IMR-90 (cell line): ENCODE results near the gene CLDN19. TPM values are rescaled to one million over a fixed set of nuclear protein-coding genes. Genes with fewer than 3 reads are reported as not detected.

Experiments
- ATAC-seq: fragments of 200-7000 bp; cut with Tn5 transposase; 2 replicates; pipeline ENCODE4 v1.9.1; 2020; ENCODE audit warnings: low read depth, mild to moderate bottlenecking, moderate library complexity
- BruUV-seq: library from RNA; stranded (reverse); fragments of 400-500 nt; replicated peaks from 2 replicates; lab custom pipeline; 2021; lab: Mats Ljungman, UMichigan
- CTCF ChIA-PET: fragments of 300-600 bp; formaldehyde crosslinking; extraction: SDS; loops from one replicate; lab custom pipeline; 2021; ENCODE audit warnings: antibody characterized with exemption; lab: Yijun Ruan, JAX
- POLR2A ChIA-PET: fragments of 300-600 bp; sonication (Branson Sonifier 250); formaldehyde crosslinking; loops from one replicate; lab custom pipeline; 2022; ENCODE audit warnings: antibody characterized with exemption; ENCODE audit not compliant: unreplicated experiment; lab: Charles Lee
- DNase-seq: peaks from one replicate; pipeline ENCODE4 v3.0.0; 2013
- H2AFZ ChIP-seq: replicated peaks from 2 replicates; pipeline ENCODE3; 2013; ENCODE audit warnings: low read length, mild to moderate bottlenecking; ENCODE audit not compliant: poor library complexity
- H2AK5ac ChIP-seq: 2 replicates; pipeline ENCODE4 v1.6.1; 2013; ENCODE audit warnings: low read depth, low read length, inconsistent platforms
- H2AK9ac ChIP-seq: replicated peaks from 2 replicates; pipeline ENCODE3; 2013; ENCODE audit warnings: mild to moderate bottlenecking, low read depth, low read length, moderate library complexity; ENCODE audit not compliant: poor library complexity
- H2BK120ac ChIP-seq: 2 replicates; pipeline ENCODE4 v1.6.1; 2013; ENCODE audit warnings: low read depth, low read length, inconsistent platforms
- H2BK15ac ChIP-seq: 3 replicates; pipeline ENCODE4 v1.6.1; 2013; ENCODE audit warnings: low read depth, low read length, inconsistent platforms
- H2BK20ac ChIP-seq: 2 replicates; pipeline ENCODE4 v1.6.1; 2013; ENCODE audit warnings: low read depth, mild to moderate bottlenecking, inconsistent platforms, low read length, moderate library complexity
- H2BK5ac ChIP-seq: 2 replicates; pipeline ENCODE4 v1.6.1; 2013; ENCODE audit warnings: mild to moderate bottlenecking, low read depth, low read length, inconsistent platforms; ENCODE audit not compliant: poor library complexity, severe bottlenecking
- H3K14ac ChIP-seq: replicated peaks from 2 replicates; pipeline ENCODE4 v1.6.1; 2013; ENCODE audit warnings: low read depth, low read length, inconsistent platforms
- H3K18ac ChIP-seq: 2 replicates; pipeline ENCODE4 v1.6.1; 2013; ENCODE audit warnings: low read depth, low read length, control low read depth
- H3K23ac ChIP-seq: 2 replicates; pipeline ENCODE4 v1.6.1; 2013; ENCODE audit warnings: low read depth, low read length, inconsistent platforms
- H3K27ac ChIP-seq: 2 replicates; pipeline ENCODE4 v1.5.1; 2013; ENCODE audit warnings: mild to moderate bottlenecking, control low read depth, low read length; ENCODE audit not compliant: insufficient read depth
- H3K27me3 ChIP-seq: 2 replicates; pipeline ENCODE4 v1.6.1; 2013; ENCODE audit warnings: low read length; ENCODE audit not compliant: control insufficient read depth, insufficient read depth
- H3K36me3 ChIP-seq: 2 replicates; pipeline ENCODE4 v1.6.1; 2013; ENCODE audit warnings: low read length, mixed read lengths; ENCODE audit not compliant: control insufficient read depth, insufficient read depth
- H3K4ac ChIP-seq: 2 replicates; pipeline ENCODE4 v1.6.1; 2013; ENCODE audit warnings: low read depth, low read length, inconsistent platforms
- H3K4me1 ChIP-seq: 2 replicates; pipeline ENCODE4 v1.6.1; 2013; ENCODE audit warnings: low read length, mixed read lengths; ENCODE audit not compliant: control insufficient read depth, insufficient read depth
- H3K4me2 ChIP-seq: 2 replicates; pipeline ENCODE4 v1.6.1; 2013; ENCODE audit warnings: low read depth, mild to moderate bottlenecking, control low read depth, low read length, moderate library complexity
- H3K4me3 ChIP-seq: 2 replicates; pipeline ENCODE4 v1.5.1; 2013; ENCODE audit warnings: low read depth, mild to moderate bottlenecking, control low read depth, low read length, moderate library complexity; ENCODE audit not compliant: insufficient read depth
- H3K56ac ChIP-seq: 2 replicates; pipeline ENCODE4 v1.6.1; 2013; ENCODE audit warnings: low read length, inconsistent platforms; ENCODE audit not compliant: insufficient read depth; ENCODE audit errors: extremely low read depth
- H3K79me1 ChIP-seq, 2 experiments: 2 replicates each; pipeline ENCODE4 v1.6.1; 2013; ENCODE audit warnings: low read length in 2 of 2, inconsistent platforms in 1 of 2, low read depth in 1 of 2
- H3K9ac ChIP-seq: 2 replicates; pipeline ENCODE4 v1.6.1; 2013; ENCODE audit warnings: low read depth, low read length, control low read depth
- H3K9me1 ChIP-seq: 2 replicates; pipeline ENCODE4 v1.6.1; 2013; ENCODE audit warnings: low read length, inconsistent platforms; ENCODE audit not compliant: insufficient read depth
- H3K9me3 ChIP-seq: 2 replicates; pipeline ENCODE4 v1.6.1; 2013; ENCODE audit warnings: low read length; ENCODE audit not compliant: control insufficient read depth, insufficient read depth
- H4K20me1 ChIP-seq: 2 replicates; pipeline ENCODE4 v1.6.1; 2013; ENCODE audit warnings: low read length, inconsistent platforms; ENCODE audit not compliant: insufficient read depth
- H4K5ac ChIP-seq: 2 replicates; pipeline ENCODE4 v1.6.1; 2013; ENCODE audit warnings: mild to moderate bottlenecking, low read depth, low read length, control low read depth
- H4K8ac ChIP-seq, 2 experiments: 2 replicates each; pipeline ENCODE4 v1.6.1; 2013; ENCODE audit warnings: low read depth in 2 of 2, low read length in 2 of 2, control low read depth in 1 of 2, inconsistent platforms in 1 of 2
- H4K91ac ChIP-seq: 2 replicates; pipeline ENCODE4 v1.6.1; 2013; ENCODE audit warnings: low read depth, low read length, inconsistent platforms; ENCODE audit not compliant: insufficient read depth
- CEBPB ChIP-seq: IDR thresholded peaks from 2 replicates; pipeline ENCODE4 v1.6.1; 2012; ENCODE audit warnings: low read depth, low read length, improper control_type of control experiment
- RAD21 ChIP-seq: IDR thresholded peaks from 2 replicates; pipeline ENCODE4 v1.6.1; 2012; ENCODE audit warnings: low read length, improper control_type of control experiment
- WGBS, 2 experiments: methylation state at CpG; one replicate each; pipeline versions ENCODE4 v1.1.5 to v1.1.7; 2013; ENCODE audit warnings: missing lambda C conversion rate in 2 of 2; ENCODE audit not compliant: insufficient read length in 1 of 2; ENCODE audit errors: extremely low coverage in 2 of 2; 5-methylcytosine and 5-hydroxymethylcytosine counted together
- dilution Hi-C: fragments of 300-500 bp; cut with HindIII; formaldehyde crosslinking; loops from one replicate; pipeline ENCODE4 v1.14.3; 2018; ENCODE audit warnings: low sequenced_read_pairs; ENCODE audit not compliant: unreplicated experiment
- in situ Hi-C: fragments of 300-500 bp; cut with MboI; formaldehyde crosslinking; loops from 3 replicates; pipeline ENCODE4 v1.14.3; 2019; ENCODE audit warnings: low sequenced_read_pairs, inconsistent platforms, mixed read lengths
- intact Hi-C: fragments of 100-400 bp; cut with micrococcal nuclease; formaldehyde crosslinking; loops from 2 replicates; pipeline ENCODE4 v1.10.0; 2022
- polyA plus RNA-seq, 3 experiments: library from polyadenylated mRNA; depleted of rRNA; stranded (reverse); fragments of >200 nt; gene quantifications; 2 replicates each; pipeline ENCODE4 v1.2.3, GENCODE V29; 2012; ENCODE audit warnings: low replicate concordance in 1 of 3
- total RNA-seq: library from RNA; depleted of rRNA; stranded (reverse); fragments of >200 nt; gene quantifications from 2 replicates; pipeline ENCODE4 v1.2.3, GENCODE V29; 2012

Gene CLDN19
- total and polyA plus RNA-seq, 2 of the 4 experiments (the other 2 are of a cell fraction), result not detected

DNA sequence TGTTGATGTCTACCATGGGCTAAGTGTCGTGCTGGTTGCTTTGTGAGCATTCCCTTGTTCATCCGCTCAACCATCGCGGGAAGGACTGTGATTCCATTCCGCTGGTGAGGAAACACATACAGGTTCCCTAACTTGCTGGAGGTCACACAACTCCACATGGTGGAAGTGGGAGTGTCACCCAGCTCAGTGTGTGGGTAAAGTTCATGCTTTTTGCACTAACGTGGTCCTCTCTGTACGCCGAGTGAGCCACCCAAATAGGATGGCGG, 4.0 kb upstream of the CLDN19 start:
- no peak overlapping the region for H3K4ac ChIP-seq
- no peaks in the 10 kb centered on the region; the same call in 1 of the 2 replicates for H3K27me3 ChIP-seq
- no peak overlapping the region for H3K9ac ChIP-seq
- ChIA-PET CTCF (interaction anchor here (1.5 kb wide), 1 partner anchor 166 kb away, joined by 4 read pairs; no protein-coding TSS in a partner anchor), POLR2A (no interaction called here)
- intact Hi-C loops, result no loop called here
- H3K56ac ChIP-seq, result no peak overlapping the region
- H2AK9ac ChIP-seq, result no peak overlapping the region
- H2AFZ ChIP-seq, result no peak overlapping the region
- no peak overlapping the region for H3K18ac ChIP-seq
- no peak overlapping the region for H4K8ac ChIP-seq
- no peak overlapping the region for H3K27ac ChIP-seq
- in situ Hi-C loops, result no loop called here
- no peak for ATAC-seq
- H3K79me1 ChIP-seq, result peaks cover 0 to 5% of the 10 kb centered on the region in 2 experiments; a peak in 1 of 4 replicates
- no peak overlapping the region for H4K5ac ChIP-seq
- 94% methylated on average over 7 of the region's 9 CpGs; no CpG with 5 or more reads in 1 of the 2 experiments for WGBS, 2 experiments
- H2BK20ac ChIP-seq, result no peak overlapping the region
- no peak overlapping the region for H3K14ac ChIP-seq
- BruUV-seq, result no TSS peak
- H4K91ac ChIP-seq, result no peak overlapping the region
- peaks cover 35% of the 10 kb centered on the region for H3K36me3 ChIP-seq
- H4K20me1 ChIP-seq, result peaks cover 18% of the 10 kb centered on the region
- no peaks in the 10 kb centered on the region for H3K4me1 ChIP-seq
- no peak overlapping the region for H2BK120ac ChIP-seq
- no peak overlapping the region for H2BK5ac ChIP-seq
- no peak overlapping the region for H3K4me3 ChIP-seq
- no peak overlapping the region for H2AK5ac ChIP-seq
- no peak overlapping the region for H3K4me2 ChIP-seq
- no peaks in the 10 kb centered on the region for H3K9me3 ChIP-seq
- H3K9me1 ChIP-seq, result peaks cover 5% of the 10 kb centered on the region; the same call in 1 of the 2 replicates
- H3K23ac ChIP-seq, result no peak overlapping the region
- dilution Hi-C loops, result no loop called here
- TF ChIP-seq RAD21 (no peak), CEBPB (no peak)
- H2BK15ac ChIP-seq, result no peak overlapping the region; the same call in 2 of the 3 replicates
- DNase-seq, result no peak
